Measurements from ENCODE around the gene TPT1.
"Not testable (repeated sequence)": the region's sequence is repeated elsewhere in the genome, so short reads cannot be mapped to it uniquely, and the experiment has no call there.

The TPT1 gene

DNA sequence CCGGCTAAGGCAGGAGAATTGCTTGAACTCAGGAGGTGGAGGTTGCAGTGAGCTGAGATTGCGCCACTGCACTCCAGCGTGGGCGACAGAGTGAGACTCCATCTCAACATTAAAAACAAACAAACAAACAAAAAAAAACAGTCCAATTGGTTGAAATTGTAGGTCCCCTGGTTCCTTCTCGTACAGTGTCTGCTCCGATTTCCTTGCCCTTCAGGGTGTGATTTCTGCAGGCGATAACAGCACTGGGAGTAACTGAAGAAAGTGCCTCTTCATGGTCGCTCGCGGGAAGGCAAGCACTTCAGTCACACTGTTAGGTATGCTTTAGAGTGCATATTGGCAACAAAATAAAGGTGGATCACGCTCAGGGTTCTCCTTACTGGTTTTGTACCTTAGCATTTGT, 39.7 kb downstream of the TPT1 start:
- Histone ChIP-seq H3K27ac (ENCODE audit: low read depth, low read length) (no peak overlapping the region), H3K9me3 (ENCODE audit: control insufficient read depth, insufficient read depth, low read length) (no peaks in the 10 kb centered on the region), H3K4me1 (ENCODE audit: control insufficient read depth, insufficient read depth, low read length) (peaks cover 8% of the 10 kb centered on the region), H3K36me3 (ENCODE audit: control insufficient read depth, insufficient read depth, low read length) (no peaks in the 10 kb centered on the region), H3K27me3 (ENCODE audit: control insufficient read depth, insufficient read depth, low read length) (no peaks in the 10 kb centered on the region), H3K9ac (ENCODE audit: low read depth, low read length) (no peak overlapping the region), H3K4me3 (ENCODE audit: low read depth, low read length) (no peak overlapping the region)

DNA sequence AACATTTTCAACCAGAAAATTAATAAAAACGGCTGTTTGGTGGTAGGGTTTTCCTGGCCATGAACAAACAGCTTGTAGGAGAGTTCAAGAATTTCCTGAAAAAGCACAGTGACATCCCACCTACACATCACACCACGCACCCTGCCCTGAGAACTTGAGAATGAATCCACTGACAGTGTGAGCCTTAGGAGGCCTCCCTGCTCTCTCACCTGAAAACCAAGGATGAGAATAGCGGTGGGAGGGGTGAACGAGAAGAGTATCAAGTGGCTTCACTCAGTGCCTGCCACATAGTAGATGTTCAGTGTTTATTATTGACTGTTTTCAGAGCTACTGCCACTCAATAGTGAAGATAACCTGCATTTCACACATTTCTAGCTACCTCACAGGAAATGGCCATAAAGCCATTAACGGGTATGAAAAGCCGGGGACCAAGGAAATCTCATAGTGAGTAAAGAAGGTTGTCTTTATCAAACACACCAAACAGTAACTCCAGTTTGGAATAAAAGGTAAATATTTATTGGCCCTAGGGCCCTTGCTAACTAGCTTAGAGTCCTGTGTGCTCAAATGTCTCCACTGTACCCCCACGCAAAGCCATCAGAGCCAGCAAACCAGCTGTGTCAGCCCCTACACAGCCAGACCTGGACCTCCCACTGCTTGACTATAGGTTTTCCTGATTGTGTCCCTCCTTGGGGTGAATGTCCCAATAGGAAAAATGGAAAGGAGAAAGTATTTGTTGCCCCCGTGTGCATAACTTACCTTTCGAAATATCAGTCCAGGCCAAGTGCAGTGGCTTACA, 40.6 kb downstream of the TPT1 start:
- no peaks in the 10 kb centered on the region for H3K9me3 ChIP-seq (ENCODE audit: control insufficient read depth, insufficient read depth, low read length)
- H3K9ac ChIP-seq (ENCODE audit: low read depth, low read length): no peak overlapping the region
- no peak overlapping the region for H3K4me3 ChIP-seq (ENCODE audit: low read depth, low read length)
- H3K4me1 ChIP-seq (ENCODE audit: control insufficient read depth, insufficient read depth, low read length): peaks cover 8% of the 10 kb centered on the region
- H3K27ac ChIP-seq (ENCODE audit: low read depth, low read length): no peak overlapping the region
- no peaks in the 10 kb centered on the region for H3K36me3 ChIP-seq (ENCODE audit: control insufficient read depth, insufficient read depth, low read length)
- H3K27me3 ChIP-seq (ENCODE audit: control insufficient read depth, insufficient read depth, low read length): no peaks in the 10 kb centered on the region

DNA sequence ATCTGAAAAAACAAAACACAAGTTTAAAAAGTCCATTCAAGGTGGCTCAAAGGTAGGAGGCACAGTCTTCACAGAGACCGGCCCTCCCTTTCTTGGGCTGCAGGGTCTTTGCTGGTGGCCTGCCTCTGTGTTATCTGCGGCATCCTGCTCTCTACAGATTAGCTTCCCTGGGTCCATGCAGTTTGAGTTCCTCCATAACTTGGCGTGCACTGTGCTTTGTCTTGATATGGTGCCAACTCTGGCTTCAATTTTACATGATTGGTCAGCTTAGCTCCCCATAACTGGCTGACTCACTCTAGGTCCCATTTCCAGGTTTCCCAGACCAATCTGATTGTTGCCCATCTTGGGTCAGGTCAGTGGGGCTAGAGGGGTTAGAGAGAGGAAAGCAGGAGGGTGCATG, 41.8 kb downstream of the TPT1 start:
- Histone ChIP-seq H3K36me3 (ENCODE audit: control insufficient read depth, insufficient read depth, low read length) (no peaks in the 10 kb centered on the region), H3K9me3 (ENCODE audit: control insufficient read depth, insufficient read depth, low read length) (no peaks in the 10 kb centered on the region), H3K4me1 (ENCODE audit: control insufficient read depth, insufficient read depth, low read length) (peaks cover 8% of the 10 kb centered on the region), H3K27me3 (ENCODE audit: control insufficient read depth, insufficient read depth, low read length) (no peaks in the 10 kb centered on the region), H3K4me3 (ENCODE audit: low read depth, low read length) (no peak overlapping the region), H3K9ac (ENCODE audit: low read depth, low read length) (no peak overlapping the region), H3K27ac (ENCODE audit: low read depth, low read length) (no peak overlapping the region)

DNA sequence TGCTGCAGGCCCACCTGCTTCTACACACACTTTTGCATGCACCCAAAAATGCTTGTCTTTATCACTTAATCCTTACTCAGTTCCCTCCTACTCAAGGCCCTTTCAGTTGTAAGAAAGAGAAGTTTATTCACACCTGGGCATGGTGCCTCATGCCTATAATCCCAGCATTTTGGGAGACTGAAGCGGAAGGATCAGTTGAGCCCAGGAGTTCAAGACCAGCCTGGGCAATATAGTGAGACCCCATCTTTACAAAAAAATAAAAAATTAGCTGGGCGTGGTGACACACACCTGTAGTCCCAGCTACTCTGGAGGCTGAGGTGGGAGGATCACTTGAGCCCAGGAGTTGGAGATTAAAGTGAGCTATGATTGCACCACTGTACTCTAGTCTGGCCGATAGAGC, 42.4 kb downstream of the TPT1 start:
- not testable (repeated sequence) for H3K4me1 ChIP-seq (ENCODE audit: control insufficient read depth, insufficient read depth, low read length); H3K9ac ChIP-seq (ENCODE audit: low read depth, low read length)

DNA sequence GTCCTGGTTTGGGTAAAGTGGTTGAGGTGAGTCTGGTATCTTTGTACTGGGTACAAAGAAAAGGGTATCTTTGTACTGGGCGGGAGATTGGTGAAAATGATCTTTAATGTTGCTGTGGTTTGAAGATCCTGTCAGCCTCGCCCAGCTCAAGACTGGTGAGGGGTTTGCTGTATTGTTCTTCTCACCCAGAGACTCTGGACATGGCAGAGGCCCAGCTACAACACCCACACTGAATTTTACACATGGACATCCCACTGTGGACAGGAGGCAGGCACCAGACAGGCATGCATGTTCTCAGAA, 42.8 kb downstream of the TPT1 start:
- Histone ChIP-seq H3K36me3 (ENCODE audit: control insufficient read depth, insufficient read depth, low read length) (no peaks in the 10 kb centered on the region), H3K4me3 (ENCODE audit: low read depth, low read length) (no peak overlapping the region), H3K4me1 (ENCODE audit: control insufficient read depth, insufficient read depth, low read length) (peaks cover 8% of the 10 kb centered on the region), H3K27me3 (ENCODE audit: control insufficient read depth, insufficient read depth, low read length) (no peaks in the 10 kb centered on the region), H3K9me3 (ENCODE audit: control insufficient read depth, insufficient read depth, low read length) (no peaks in the 10 kb centered on the region), H3K27ac (ENCODE audit: low read depth, low read length) (no peak overlapping the region), H3K9ac (ENCODE audit: low read depth, low read length) (no peak overlapping the region)

More for the DNA sequence above, 42.4 kb downstream of the TPT1 start:
- H3K27me3 ChIP-seq (ENCODE audit: control insufficient read depth, insufficient read depth, low read length); H3K9me3 ChIP-seq (ENCODE audit: control insufficient read depth, insufficient read depth, low read length); H3K27ac ChIP-seq (ENCODE audit: low read depth, low read length); H3K4me3 ChIP-seq (ENCODE audit: low read depth, low read length); H3K36me3 ChIP-seq (ENCODE audit: control insufficient read depth, insufficient read depth, low read length): not testable (repeated sequence)

DNA sequence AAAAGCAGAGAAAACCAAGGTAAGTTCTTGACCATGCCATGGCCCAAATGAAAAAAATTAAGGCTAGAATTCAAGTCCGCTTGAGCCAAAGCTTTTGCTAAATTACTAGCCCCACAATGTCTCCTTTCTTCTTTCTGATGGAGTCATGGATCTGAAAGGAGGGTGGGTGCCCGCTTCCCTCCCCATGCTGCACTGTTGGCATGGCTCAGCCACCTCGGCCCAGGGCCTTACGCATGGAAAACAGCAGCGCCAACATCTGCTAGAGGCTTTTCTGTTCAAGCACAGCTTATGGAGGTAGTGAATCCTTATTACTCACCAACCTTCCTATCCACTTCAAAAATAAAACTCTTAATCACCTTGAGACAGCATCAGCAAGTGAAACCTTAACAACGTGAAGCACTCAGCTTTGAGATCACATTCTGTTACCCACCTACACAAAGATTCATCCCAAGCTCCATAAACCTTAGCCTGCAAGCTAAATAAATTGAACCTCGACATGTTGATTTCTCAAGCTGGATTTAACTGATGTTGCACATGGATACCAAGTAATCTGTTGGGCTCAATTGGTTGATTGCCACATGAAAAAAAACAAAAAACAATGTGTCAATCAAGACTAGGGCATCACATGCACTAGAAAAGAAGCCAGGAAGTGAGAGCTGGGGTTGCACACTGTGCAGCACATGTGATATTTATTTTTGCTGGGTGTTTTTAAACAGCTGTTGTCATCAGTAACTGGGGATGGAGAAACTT, 43.4 kb downstream of the TPT1 start:
- no peak overlapping the region for H3K4me3 ChIP-seq (ENCODE audit: low read depth, low read length)
- H3K9me3 ChIP-seq (ENCODE audit: control insufficient read depth, insufficient read depth, low read length): no peaks in the 10 kb centered on the region
- H3K9ac ChIP-seq (ENCODE audit: low read depth, low read length): no peak overlapping the region
- no peaks in the 10 kb centered on the region for H3K27me3 ChIP-seq (ENCODE audit: control insufficient read depth, insufficient read depth, low read length)
- H3K36me3 ChIP-seq (ENCODE audit: control insufficient read depth, insufficient read depth, low read length): no peaks in the 10 kb centered on the region
- no peak overlapping the region for H3K27ac ChIP-seq (ENCODE audit: low read depth, low read length)
- peaks cover 3% of the 10 kb centered on the region for H3K4me1 ChIP-seq (ENCODE audit: control insufficient read depth, insufficient read depth, low read length)

DNA sequence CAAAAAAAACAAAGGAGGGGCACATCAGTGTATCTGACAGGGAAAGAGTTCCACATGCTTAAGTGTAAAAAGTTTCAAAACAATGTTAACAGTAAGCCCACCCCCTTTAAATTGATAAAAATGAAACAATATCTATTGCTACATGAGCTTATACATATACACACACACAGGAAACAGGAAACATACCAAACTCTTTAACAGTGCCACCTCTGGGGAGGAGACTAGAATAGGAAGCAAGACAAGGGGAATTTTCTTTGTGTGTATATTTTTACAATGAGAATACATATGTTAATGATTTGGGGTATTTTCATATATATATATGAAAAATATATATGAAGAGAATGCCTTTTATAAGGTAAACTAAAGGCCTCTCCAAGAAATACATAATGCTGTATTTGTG, 44.7 kb downstream of the TPT1 start:
- no peaks in the 10 kb centered on the region for H3K9me3 ChIP-seq (ENCODE audit: control insufficient read depth, insufficient read depth, low read length)
- no peaks in the 10 kb centered on the region; the same call in 1 of the 2 replicates for H3K4me1 ChIP-seq (ENCODE audit: control insufficient read depth, insufficient read depth, low read length)
- H3K36me3 ChIP-seq (ENCODE audit: control insufficient read depth, insufficient read depth, low read length): no peaks in the 10 kb centered on the region
- no peaks in the 10 kb centered on the region for H3K27me3 ChIP-seq (ENCODE audit: control insufficient read depth, insufficient read depth, low read length)
- H3K9ac ChIP-seq (ENCODE audit: low read depth, low read length): no peak overlapping the region
- H3K4me3 ChIP-seq (ENCODE audit: low read depth, low read length): no peak overlapping the region
- H3K27ac ChIP-seq (ENCODE audit: low read depth, low read length): no peak overlapping the region

DNA sequence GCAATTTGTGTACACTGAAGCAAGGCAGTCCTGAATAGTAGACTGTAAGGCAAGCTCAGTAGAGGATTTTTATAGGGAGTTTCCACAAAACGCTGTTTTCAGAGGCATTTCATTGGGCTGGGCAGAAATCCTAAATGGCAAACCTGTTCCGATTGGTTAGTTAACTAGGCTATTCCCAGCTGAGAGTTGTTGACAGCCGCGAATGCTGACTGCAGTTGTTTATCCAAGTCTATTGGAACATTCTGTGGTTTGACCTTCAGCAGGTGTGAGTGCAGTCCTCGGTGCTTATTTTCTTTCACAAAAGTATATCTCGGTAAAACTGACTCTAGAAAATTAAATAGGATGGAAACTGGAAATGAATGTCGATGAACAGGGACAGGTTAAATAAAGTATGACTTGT, 45.4 kb downstream of the TPT1 start:
- no peaks in the 10 kb centered on the region; the same call in 1 of the 2 replicates for H3K4me1 ChIP-seq (ENCODE audit: control insufficient read depth, insufficient read depth, low read length)
- no peak overlapping the region for H3K27ac ChIP-seq (ENCODE audit: low read depth, low read length)
- no peak overlapping the region for H3K4me3 ChIP-seq (ENCODE audit: low read depth, low read length)
- no peak overlapping the region for H3K9ac ChIP-seq (ENCODE audit: low read depth, low read length)
- H3K9me3 ChIP-seq (ENCODE audit: control insufficient read depth, insufficient read depth, low read length): no peaks in the 10 kb centered on the region
- H3K36me3 ChIP-seq (ENCODE audit: control insufficient read depth, insufficient read depth, low read length): no peaks in the 10 kb centered on the region
- H3K27me3 ChIP-seq (ENCODE audit: control insufficient read depth, insufficient read depth, low read length): no peaks in the 10 kb centered on the region

DNA sequence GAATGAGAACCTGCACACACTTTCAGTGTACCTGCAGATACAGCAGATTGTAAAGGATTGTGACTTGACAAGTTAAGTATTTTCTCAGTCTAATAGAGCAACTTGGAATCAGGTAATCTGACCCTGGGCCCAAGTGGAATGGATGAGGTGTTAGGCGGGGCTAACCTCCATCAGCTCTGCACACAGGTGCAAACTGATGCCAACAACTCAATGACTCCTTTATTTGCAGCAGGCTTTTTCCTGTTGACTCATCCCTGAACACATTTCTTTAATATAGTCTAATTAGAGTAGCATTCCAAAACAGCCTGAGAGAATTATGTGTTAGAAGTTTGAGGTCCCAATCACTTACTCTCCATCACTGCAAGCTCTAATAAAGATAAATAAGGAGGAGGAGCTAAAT, 48.8 kb downstream of the TPT1 start:
- Histone ChIP-seq H3K27me3 (ENCODE audit: control insufficient read depth, insufficient read depth, low read length) (no peaks in the 10 kb centered on the region), H3K9ac (ENCODE audit: low read depth, low read length) (no peak overlapping the region), H3K27ac (ENCODE audit: low read depth, low read length) (no peak overlapping the region), H3K4me3 (ENCODE audit: low read depth, low read length) (no peak overlapping the region), H3K36me3 (ENCODE audit: control insufficient read depth, insufficient read depth, low read length) (peaks cover 8% of the 10 kb centered on the region; the same call in 1 of the 2 replicates), H3K4me1 (ENCODE audit: control insufficient read depth, insufficient read depth, low read length) (no peaks in the 10 kb centered on the region; the same call in 1 of the 2 replicates), H3K9me3 (ENCODE audit: control insufficient read depth, insufficient read depth, low read length) (no peaks in the 10 kb centered on the region)

DNA sequence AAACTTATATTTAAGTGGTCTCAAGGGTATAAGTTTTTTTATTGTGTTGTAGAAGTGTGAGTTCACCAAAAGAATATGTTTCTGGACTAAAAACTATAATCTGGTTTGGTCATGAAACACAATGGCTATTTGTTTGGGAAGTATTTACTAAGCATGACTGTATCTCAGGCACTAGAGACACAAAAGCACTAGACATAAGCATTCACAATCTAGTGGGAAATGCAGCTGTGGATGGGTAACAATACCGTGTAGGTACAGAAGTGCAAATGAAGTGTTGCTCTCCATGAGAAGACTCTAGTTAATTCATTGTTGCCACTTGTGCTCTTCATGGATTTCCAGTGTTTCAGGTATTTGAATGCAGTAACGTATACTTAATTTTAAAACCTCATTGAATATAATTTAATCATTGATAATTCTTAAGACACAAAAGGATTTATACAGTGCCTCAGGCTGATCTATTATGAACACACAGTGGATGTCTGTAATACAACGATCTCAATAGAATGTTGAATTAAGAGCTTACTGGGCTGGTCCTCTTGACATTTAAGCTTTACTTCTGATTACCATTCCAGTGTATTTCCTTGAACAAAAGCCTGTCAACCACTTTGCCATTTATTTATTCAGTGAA, 50.9 kb downstream of the TPT1 start:
- Histone ChIP-seq H3K27me3 (ENCODE audit: control insufficient read depth, insufficient read depth, low read length) (no peaks in the 10 kb centered on the region), H3K27ac (ENCODE audit: low read depth, low read length) (no peak overlapping the region), H3K9ac (ENCODE audit: low read depth, low read length) (no peak overlapping the region), H3K4me3 (ENCODE audit: low read depth, low read length) (no peak overlapping the region), H3K4me1 (ENCODE audit: control insufficient read depth, insufficient read depth, low read length) (no peaks in the 10 kb centered on the region; the same call in 1 of the 2 replicates), H3K9me3 (ENCODE audit: control insufficient read depth, insufficient read depth, low read length) (no peaks in the 10 kb centered on the region), H3K36me3 (ENCODE audit: control insufficient read depth, insufficient read depth, low read length) (peaks cover 12% of the 10 kb centered on the region)

All from HUES48 (cell line).